Fibroblast of lung (primary cell): Measurements from ENCODE around the gene KLHL25. TPM values are rescaled to one million over a fixed set of nuclear protein-coding genes. Genes with fewer than 3 reads are reported as not detected.

Experiments
- DNase-seq, 2 donors: peaks; one replicate each; pipeline versions ENCODE4 v3.0.0 to v3.0.0-alpha.2; 2010; ENCODE audit warnings: low read depth in 2 of 2
- H2AFZ ChIP-seq: 2 replicates; pipeline ENCODE4 v1.5.1; 2012; ENCODE audit warnings: low read length, control low read depth, inconsistent platforms
- H3K27ac ChIP-seq: 2 replicates; pipeline ENCODE4 v1.5.1; 2011; ENCODE audit warnings: low read length, control low read depth; ENCODE audit not compliant: insufficient read depth
- H3K27me3 ChIP-seq: 2 replicates; pipeline ENCODE4 v1.5.1; 2011; ENCODE audit warnings: mild to moderate bottlenecking, low read length; ENCODE audit not compliant: control insufficient read depth, insufficient read depth
- H3K36me3 ChIP-seq: 2 replicates; pipeline ENCODE4 v1.5.1; 2011; ENCODE audit warnings: low read length; ENCODE audit not compliant: control insufficient read depth, insufficient read depth
- H3K4me1 ChIP-seq: 2 replicates; pipeline ENCODE4 v1.5.1; 2011; ENCODE audit warnings: low read length; ENCODE audit not compliant: control insufficient read depth, insufficient read depth; ENCODE audit errors: extremely low read depth
- H3K4me2 ChIP-seq: 2 replicates; pipeline ENCODE4 v1.5.1; 2011; ENCODE audit warnings: low read length, control low read depth; ENCODE audit not compliant: insufficient read depth; ENCODE audit errors: extremely low read depth
- H3K4me3 ChIP-seq, 4 experiments: fragments of 200-600 bp in 1 of 4; sonication (generic) in 1 of 4; replicated peaks in 1 of 4; 2 replicates each; pipeline ENCODE4 v1.5.1; 2011 to 2016; ENCODE audit warnings: low read length in 4 of 4, low read depth in 3 of 4, mild to moderate bottlenecking in 3 of 4, control low read depth in 2 of 4, inconsistent platforms in 1 of 4, mixed read lengths in 1 of 4; ENCODE audit not compliant: insufficient read depth in 1 of 4; ENCODE audit errors: control extremely low read depth in 1 of 4
- H3K79me2 ChIP-seq: 2 replicates; pipeline ENCODE4 v1.5.1; 2012; ENCODE audit warnings: mild to moderate bottlenecking, low read length, inconsistent platforms; ENCODE audit not compliant: control insufficient read depth, insufficient read depth
- H3K9ac ChIP-seq: 2 replicates; pipeline ENCODE4 v1.5.1; 2011; ENCODE audit warnings: mild to moderate bottlenecking, low read length, control low read depth; ENCODE audit not compliant: insufficient read depth
- H3K9me3 ChIP-seq: 2 replicates; pipeline ENCODE4 v1.5.1; 2012; ENCODE audit warnings: low read depth, low read length; ENCODE audit not compliant: control insufficient read depth, insufficient read depth
- H4K20me1 ChIP-seq: 2 replicates; pipeline ENCODE4 v1.5.1; 2011; ENCODE audit warnings: low read length; ENCODE audit not compliant: control insufficient read depth, insufficient read depth; ENCODE audit errors: extremely low read depth
- EZH2 ChIP-seq: IDR thresholded peaks from 2 replicates; pipeline ENCODE4 v1.5.1; 2012; ENCODE audit warnings: low read length, control low read depth, mild to moderate bottlenecking; ENCODE audit errors: missing control alignments
- polyA plus RNA-seq, 2 donors: library from polyadenylated mRNA; depleted of rRNA in 1 of 2; stranded (reverse) in 1 of 2; unstranded in 1 of 2; fragments of >200 nt; gene quantifications; 2 replicates each; pipeline ENCODE4 v1.2.1, GENCODE V29; 2011 to 2012; ENCODE audit warnings: missing spikeins in 1 of 2
- total RNA-seq: library from RNA; depleted of rRNA; stranded (reverse); fragments of >200 nt; gene quantifications from 2 replicates; pipeline ENCODE4 v1.2.1, GENCODE V29; 2014
- TF ChIP-seq, protein P1 (sequence below), 2 donors: IDR thresholded peaks in 1 of 2; conservative IDR thresholded peaks in 1 of 2; 1 replicate in 1 of 2; 2 replicates in 1 of 2; pipeline ENCODE4 v1.5.1; 2011 to 2012; ENCODE audit warnings: low read length in 2 of 2, control low read depth in 1 of 2, inconsistent platforms in 1 of 2, low read depth in 1 of 2, mild to moderate bottlenecking in 1 of 2

Gene KLHL25
- total and polyA plus RNA-seq, 2 donors (not counting 1 experiment from before 2014, with no cell fraction given), result 1.4 to 5.4 TPM

DNA sequence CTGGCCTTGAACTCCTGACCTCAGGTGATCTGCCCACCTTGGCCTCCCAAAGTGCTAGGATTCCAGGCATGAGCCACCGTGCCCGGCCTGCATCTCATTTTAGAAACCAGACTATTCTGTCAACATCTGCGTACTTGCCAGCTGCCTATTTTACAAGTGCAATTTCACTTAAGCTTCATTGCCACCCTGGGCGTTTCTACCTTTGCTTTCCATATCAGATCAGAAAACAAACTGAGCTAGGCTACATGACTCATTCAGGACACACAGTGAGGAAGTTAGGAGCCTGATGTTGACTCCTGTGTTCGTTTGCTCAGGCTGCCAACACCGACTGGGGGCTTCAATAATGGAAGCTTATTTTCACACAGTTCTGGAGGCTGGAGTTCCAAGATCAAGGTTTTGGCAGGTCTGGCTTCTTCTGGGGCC is 42.3 kb upstream of the KLHL25 start:
- H3K27me3 ChIP-seq, result peaks cover 4% of the 10 kb centered on the region
- no peaks in the 10 kb centered on the region for H3K36me3 ChIP-seq
- H3K4me1 ChIP-seq, result no peaks in the 10 kb centered on the region
- no peak overlapping the region for H3K27ac ChIP-seq
- TF ChIP-seq, protein P1, sequence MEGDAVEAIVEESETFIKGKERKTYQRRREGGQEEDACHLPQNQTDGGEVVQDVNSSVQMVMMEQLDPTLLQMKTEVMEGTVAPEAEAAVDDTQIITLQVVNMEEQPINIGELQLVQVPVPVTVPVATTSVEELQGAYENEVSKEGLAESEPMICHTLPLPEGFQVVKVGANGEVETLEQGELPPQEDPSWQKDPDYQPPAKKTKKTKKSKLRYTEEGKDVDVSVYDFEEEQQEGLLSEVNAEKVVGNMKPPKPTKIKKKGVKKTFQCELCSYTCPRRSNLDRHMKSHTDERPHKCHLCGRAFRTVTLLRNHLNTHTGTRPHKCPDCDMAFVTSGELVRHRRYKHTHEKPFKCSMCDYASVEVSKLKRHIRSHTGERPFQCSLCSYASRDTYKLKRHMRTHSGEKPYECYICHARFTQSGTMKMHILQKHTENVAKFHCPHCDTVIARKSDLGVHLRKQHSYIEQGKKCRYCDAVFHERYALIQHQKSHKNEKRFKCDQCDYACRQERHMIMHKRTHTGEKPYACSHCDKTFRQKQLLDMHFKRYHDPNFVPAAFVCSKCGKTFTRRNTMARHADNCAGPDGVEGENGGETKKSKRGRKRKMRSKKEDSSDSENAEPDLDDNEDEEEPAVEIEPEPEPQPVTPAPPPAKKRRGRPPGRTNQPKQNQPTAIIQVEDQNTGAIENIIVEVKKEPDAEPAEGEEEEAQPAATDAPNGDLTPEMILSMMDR (conservative IDR thresholded peaks at IDR 0.05 in 1 of 2, IDR thresholded peaks at IDR 0.05 in 1 of 2; ENCODE audit: low read depth in 1 of 2, low read length in 2 of 2), result no peak
- no peak for TF ChIP-seq EZH2
- no peak overlapping the region for H3K4me3 ChIP-seq
- no peak overlapping the region for H2AFZ ChIP-seq
- H3K9me3 ChIP-seq, result no peaks in the 10 kb centered on the region
- no peak overlapping the region for H3K4me2 ChIP-seq
- no peak for DNase-seq
- H3K79me2 ChIP-seq, result no peaks in the 10 kb centered on the region
- H4K20me1 ChIP-seq, result no peaks in the 10 kb centered on the region
- H3K9ac ChIP-seq, result no peak overlapping the region

- no peak overlapping the region for H3K4me3 ChIP-seq
- H3K4me1 ChIP-seq, result no peaks in the 10 kb centered on the region
- H3K36me3 ChIP-seq, result no peaks in the 10 kb centered on the region
- TF ChIP-seq, protein P1 (conservative IDR thresholded peaks at IDR 0.05 in 1 of 2, IDR thresholded peaks at IDR 0.05 in 1 of 2; ENCODE audit: low read depth in 1 of 2, low read length in 2 of 2), result no peak
- DNase-seq, result no peak
- H3K4me2 ChIP-seq, result no peak overlapping the region
- H3K27me3 ChIP-seq, result peaks cover 4% of the 10 kb centered on the region
- no peak overlapping the region for H3K27ac ChIP-seq
- H3K79me2 ChIP-seq, result no peaks in the 10 kb centered on the region
- H4K20me1 ChIP-seq, result no peaks in the 10 kb centered on the region
- no peak overlapping the region for H3K9ac ChIP-seq
- no peaks in the 10 kb centered on the region for H3K9me3 ChIP-seq
- H2AFZ ChIP-seq, result no peak overlapping the region
Observed at GRCh38 chr15:85834651-85835050, 39.9 kb upstream of the KLHL25 start.

DNA sequence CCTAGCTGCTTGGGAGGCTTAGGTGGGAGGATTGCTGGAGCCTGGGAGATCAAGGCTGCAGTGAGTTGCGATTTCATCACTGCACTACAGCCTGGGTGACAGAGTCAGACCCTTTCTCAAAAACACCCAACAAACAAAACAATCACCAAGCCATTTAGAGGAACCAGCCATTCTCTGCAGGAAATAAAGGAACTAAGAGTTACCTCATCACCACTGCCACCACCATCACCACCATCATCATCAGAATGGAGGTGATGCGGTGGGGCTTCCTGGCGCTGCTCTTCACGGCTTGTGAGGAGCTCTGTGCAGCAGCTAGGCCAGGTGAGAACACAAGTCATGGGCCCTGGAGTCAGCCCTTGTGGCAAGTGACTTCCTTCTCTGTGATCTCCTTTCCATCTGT is 37.7 kb upstream of the KLHL25 start:
- no peak for DNase-seq
- no peaks in the 10 kb centered on the region for H3K4me1 ChIP-seq
- H3K9ac ChIP-seq, result no peak overlapping the region
- H3K4me2 ChIP-seq, result no peak overlapping the region
- H3K27ac ChIP-seq, result no peak overlapping the region
- TF ChIP-seq, protein P1 (conservative IDR thresholded peaks at IDR 0.05 in 1 of 2, IDR thresholded peaks at IDR 0.05 in 1 of 2; ENCODE audit: low read depth in 1 of 2, low read length in 2 of 2), result no peak
- no peak for TF ChIP-seq EZH2
- H3K4me3 ChIP-seq, result no peak overlapping the region
- no peaks in the 10 kb centered on the region for H3K36me3 ChIP-seq
- no peaks in the 10 kb centered on the region for H4K20me1 ChIP-seq
- H2AFZ ChIP-seq, result no peak overlapping the region
- H3K9me3 ChIP-seq, result no peaks in the 10 kb centered on the region
- H3K27me3 ChIP-seq, result peaks cover 4% of the 10 kb centered on the region
- no peaks in the 10 kb centered on the region for H3K79me2 ChIP-seq
